ENCODE data around the gene NDUFS6.

Gene NDUFS6

DNA sequence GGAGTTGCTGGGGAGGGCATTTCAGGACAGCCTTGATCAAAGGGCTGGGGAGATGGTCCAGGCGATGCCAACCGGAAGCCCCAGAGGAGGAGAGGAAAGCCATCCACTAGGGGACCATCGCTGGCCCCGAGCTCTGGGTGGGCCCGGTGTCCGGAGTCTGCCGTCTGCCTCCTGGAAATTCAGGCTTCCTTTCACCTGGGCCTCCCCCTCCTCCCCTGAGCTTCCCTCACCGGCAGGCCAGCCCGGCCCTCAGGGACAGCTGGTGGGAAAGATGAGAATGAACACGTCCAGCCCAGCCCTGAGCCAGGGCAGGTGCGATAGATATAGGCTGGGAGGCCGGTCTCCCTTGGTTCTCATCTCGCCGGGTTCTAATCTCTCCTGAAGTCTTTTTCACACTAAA is 64.3 kb downstream of the NDUFS6 start:
- TF ChIP-seq, protein P1, sequence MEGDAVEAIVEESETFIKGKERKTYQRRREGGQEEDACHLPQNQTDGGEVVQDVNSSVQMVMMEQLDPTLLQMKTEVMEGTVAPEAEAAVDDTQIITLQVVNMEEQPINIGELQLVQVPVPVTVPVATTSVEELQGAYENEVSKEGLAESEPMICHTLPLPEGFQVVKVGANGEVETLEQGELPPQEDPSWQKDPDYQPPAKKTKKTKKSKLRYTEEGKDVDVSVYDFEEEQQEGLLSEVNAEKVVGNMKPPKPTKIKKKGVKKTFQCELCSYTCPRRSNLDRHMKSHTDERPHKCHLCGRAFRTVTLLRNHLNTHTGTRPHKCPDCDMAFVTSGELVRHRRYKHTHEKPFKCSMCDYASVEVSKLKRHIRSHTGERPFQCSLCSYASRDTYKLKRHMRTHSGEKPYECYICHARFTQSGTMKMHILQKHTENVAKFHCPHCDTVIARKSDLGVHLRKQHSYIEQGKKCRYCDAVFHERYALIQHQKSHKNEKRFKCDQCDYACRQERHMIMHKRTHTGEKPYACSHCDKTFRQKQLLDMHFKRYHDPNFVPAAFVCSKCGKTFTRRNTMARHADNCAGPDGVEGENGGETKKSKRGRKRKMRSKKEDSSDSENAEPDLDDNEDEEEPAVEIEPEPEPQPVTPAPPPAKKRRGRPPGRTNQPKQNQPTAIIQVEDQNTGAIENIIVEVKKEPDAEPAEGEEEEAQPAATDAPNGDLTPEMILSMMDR (IDR thresholded peaks at IDR 0.05; ENCODE audit: borderline replicate concordance, insufficient read depth, low read depth, low read length) = no peak

More for the DNA sequence above, 64.3 kb downstream of the NDUFS6 start:
- no peak overlapping the region for H3K4me3 ChIP-seq (ENCODE audit: low read depth, low read length)

Measured in GM12875 (cell line).